Measurements from ENCODE around the gene UBE2E3. TPM values are rescaled to one million over a fixed set of nuclear protein-coding genes. Genes with fewer than 3 reads are reported as not detected.
"Not testable (repeated sequence)": the region's sequence is repeated elsewhere in the genome, so short reads cannot be mapped to it uniquely, and the experiment has no call there.

UBE2E3 gene
- total and polyA plus RNA-seq, 2 of the 13 experiments (the other 11 are each of a cell fraction or from before 2014, with no cell fraction given), result 45.7 to 92.6 TPM

DNA sequence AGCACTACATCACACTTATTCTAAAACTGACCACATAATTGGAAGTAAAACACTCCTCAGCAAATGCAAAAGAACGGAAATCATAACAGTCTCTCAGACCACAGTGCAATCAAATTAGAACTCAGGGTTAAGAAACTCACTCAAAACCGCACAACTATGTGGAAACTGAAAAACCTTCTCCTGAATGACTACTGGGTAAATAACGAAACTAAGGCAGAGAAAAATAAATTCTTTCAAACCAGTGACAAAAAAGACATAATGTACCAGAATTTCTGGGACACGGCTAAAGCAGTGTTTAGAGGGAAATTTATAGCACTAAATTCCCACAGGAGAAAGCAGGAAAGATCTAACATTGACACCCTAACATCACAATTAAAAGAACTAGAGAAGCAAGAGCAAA lies 111.5 kb downstream of the UBE2E3 start:
- H3K27me3 ChIP-seq (ENCODE audit: control insufficient read depth in 1 of 2, insufficient read depth in 2 of 2, low read length in 2 of 2); BruUV-seq (replicated peaks); H3K4me2 ChIP-seq (ENCODE audit: low read depth, low read length); intact Hi-C loops (cut with micrococcal nuclease; ENCODE audit: unreplicated experiment); H3K36me3 ChIP-seq (replicated peaks in 1 of 2; ENCODE audit: control insufficient read depth in 1 of 2, insufficient read depth in 2 of 2, low read length in 2 of 2); H3K79me2 ChIP-seq (ENCODE audit: insufficient read depth, low read length); DNase-seq (ENCODE audit: low spot score); H3K4me3 ChIP-seq (replicated peaks in 1 of 3; ENCODE audit: insufficient read depth in 1 of 3, low read depth in 2 of 3, low read length in 3 of 3); H2AFZ ChIP-seq (ENCODE audit: low read length); H4K20me1 ChIP-seq (ENCODE audit: insufficient read depth, low read length); POLR2A ChIA-PET; CTCF ChIA-PET (ENCODE audit: low intra/inter-chr PET ratio, low total read pairs); in situ Hi-C loops (cut with HindIII; ENCODE audit: extremely low pct_ligation_motif_present, low pct_unique_long_range_greater_than_20kb); H3K4me1 ChIP-seq (ENCODE audit: insufficient read depth, low read length); ATAC-seq; H3K27ac ChIP-seq (ENCODE audit: extremely low read length, insufficient read depth, low read length); H3K9me3 ChIP-seq (ENCODE audit: low read length); H3K9ac ChIP-seq (ENCODE audit: insufficient read depth, low read depth, low read length); FAIRE-seq: not testable (repeated sequence)
- 20% methylated on average over 4 of the region's 4 CpGs for WGBS (ENCODE audit: low lambda C conversion rate)

DNA sequence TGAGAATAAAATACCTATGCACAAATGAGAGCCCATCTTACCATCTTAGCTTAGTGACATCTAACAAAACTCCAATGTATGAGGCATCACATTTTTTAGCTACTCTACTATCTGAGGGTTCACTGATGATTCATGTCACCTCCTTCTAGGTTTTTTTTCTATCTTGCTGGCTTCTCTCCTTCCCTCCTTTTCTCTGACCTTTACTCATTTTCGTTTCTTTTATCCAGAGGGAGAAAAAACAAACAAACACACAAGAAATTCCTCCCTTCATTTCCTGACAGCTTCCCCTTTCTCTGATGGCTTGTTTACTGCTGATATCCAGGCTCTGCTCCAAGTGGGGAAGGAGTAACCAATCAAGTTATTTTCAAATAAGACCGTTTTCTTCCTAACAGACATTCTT lies 115.1 kb downstream of the UBE2E3 start:
- ChIA-PET CTCF (ENCODE audit: low intra/inter-chr PET ratio, low total read pairs) (no interaction called here), POLR2A (no interaction called here)
- no peak for ATAC-seq
- H3K27ac ChIP-seq (ENCODE audit: extremely low read length, insufficient read depth, low read length), result no peak overlapping the region
- no peak for DNase-seq (ENCODE audit: low spot score)
- no peaks in the 10 kb centered on the region; a peak in 1 of 5 replicates for H3K27me3 ChIP-seq (ENCODE audit: control insufficient read depth in 1 of 2, insufficient read depth in 2 of 2, low read length in 2 of 2)
- 0% methylated on average over 2 of the region's 2 CpGs for WGBS (ENCODE audit: low lambda C conversion rate)
- BruUV-seq (replicated peaks), result no TSS peak
- no peak for FAIRE-seq
- H3K36me3 ChIP-seq (replicated peaks in 1 of 2; ENCODE audit: control insufficient read depth in 1 of 2, insufficient read depth in 2 of 2, low read length in 2 of 2), result no peaks in the 10 kb centered on the region
- no peak overlapping the region for H3K4me3 ChIP-seq (replicated peaks in 1 of 3; ENCODE audit: insufficient read depth in 1 of 3, low read depth in 2 of 3, low read length in 3 of 3)
- peaks cover 7% of the 10 kb centered on the region; the same call in 1 of the 2 replicates for H3K9me3 ChIP-seq (ENCODE audit: low read length)
- H2AFZ ChIP-seq (ENCODE audit: low read length), result no peak overlapping the region
- no peaks in the 10 kb centered on the region for H3K4me1 ChIP-seq (ENCODE audit: insufficient read depth, low read length)
- in situ Hi-C loops (cut with HindIII; ENCODE audit: extremely low pct_ligation_motif_present, low pct_unique_long_range_greater_than_20kb) (no loop called here), intact Hi-C loops (cut with micrococcal nuclease; ENCODE audit: unreplicated experiment) (no loop called here)
- no peaks in the 10 kb centered on the region for H3K79me2 ChIP-seq (ENCODE audit: insufficient read depth, low read length)
- no peak overlapping the region for H3K9ac ChIP-seq (ENCODE audit: insufficient read depth, low read depth, low read length)
- H3K4me2 ChIP-seq (ENCODE audit: low read depth, low read length), result no peak overlapping the region
- H4K20me1 ChIP-seq (ENCODE audit: insufficient read depth, low read length), result no peaks in the 10 kb centered on the region
- no peak for TF ChIP-seq CAMTA2 (CRISPR knock-in tag; IDR thresholded peaks at IDR 0.05; ENCODE audit: borderline replicate concordance)
- no peak for TF ChIP-seq ZNF138 (CRISPR knock-in tag; IDR thresholded peaks at IDR 0.05; ENCODE audit: low read depth)
- TF ChIP-seq SP2 (CRISPR knock-in tag; IDR thresholded peaks at IDR 0.05), result no peak
- TF ChIP-seq GZF1 (CRISPR knock-in tag; IDR thresholded peaks at IDR 0.05), result no peak
- no peak for TF ChIP-seq ETV6 (CRISPR knock-in tag; conservative IDR thresholded peaks at IDR 0.05)
- no peak for TF ChIP-seq PLRG1 (conservative IDR thresholded peaks at IDR 0.05)
- no peak for TF ChIP-seq RFXANK (CRISPR knock-in tag; IDR thresholded peaks at IDR 0.05)
- TF ChIP-seq ZNF747 (CRISPR knock-in tag; IDR thresholded peaks at IDR 0.05; ENCODE audit: borderline replicate concordance), result no peak
- TF ChIP-seq ZNF180 (CRISPR knock-in tag; IDR thresholded peaks at IDR 0.05; ENCODE audit: borderline replicate concordance, low read depth), result no peak
- no peak for TF ChIP-seq ZNF878 (CRISPR knock-in tag; IDR thresholded peaks at IDR 0.05)
- TF ChIP-seq ZIK1 (CRISPR knock-in tag; IDR thresholded peaks at IDR 0.05; ENCODE audit: borderline replicate concordance, low read depth), result no peak
- no peak for TF ChIP-seq ZNF333 (CRISPR knock-in tag; IDR thresholded peaks at IDR 0.05; ENCODE audit: borderline replicate concordance)
- TF ChIP-seq TIGD3 (CRISPR knock-in tag; IDR thresholded peaks at IDR 0.05; ENCODE audit: borderline replicate concordance), result no peak
- no peak for TF ChIP-seq DPF2 (CRISPR knock-in tag; IDR thresholded peaks at IDR 0.05; ENCODE audit: borderline replicate concordance, low read depth)
